ENCODE results near the gene GUSB. TPM values are rescaled to one million over a fixed set of nuclear protein-coding genes. Genes with fewer than 3 reads are reported as not detected.
"Not testable (repeated sequence)": the region's sequence is repeated elsewhere in the genome, so short reads cannot be mapped to it uniquely, and the experiment has no call there.

The GUSB gene
- 10 to 100 TPM in 1 of 2 donors, 1 to 10 TPM in 1; 9.1 to 13.0 TPM for total RNA-seq

DNA sequence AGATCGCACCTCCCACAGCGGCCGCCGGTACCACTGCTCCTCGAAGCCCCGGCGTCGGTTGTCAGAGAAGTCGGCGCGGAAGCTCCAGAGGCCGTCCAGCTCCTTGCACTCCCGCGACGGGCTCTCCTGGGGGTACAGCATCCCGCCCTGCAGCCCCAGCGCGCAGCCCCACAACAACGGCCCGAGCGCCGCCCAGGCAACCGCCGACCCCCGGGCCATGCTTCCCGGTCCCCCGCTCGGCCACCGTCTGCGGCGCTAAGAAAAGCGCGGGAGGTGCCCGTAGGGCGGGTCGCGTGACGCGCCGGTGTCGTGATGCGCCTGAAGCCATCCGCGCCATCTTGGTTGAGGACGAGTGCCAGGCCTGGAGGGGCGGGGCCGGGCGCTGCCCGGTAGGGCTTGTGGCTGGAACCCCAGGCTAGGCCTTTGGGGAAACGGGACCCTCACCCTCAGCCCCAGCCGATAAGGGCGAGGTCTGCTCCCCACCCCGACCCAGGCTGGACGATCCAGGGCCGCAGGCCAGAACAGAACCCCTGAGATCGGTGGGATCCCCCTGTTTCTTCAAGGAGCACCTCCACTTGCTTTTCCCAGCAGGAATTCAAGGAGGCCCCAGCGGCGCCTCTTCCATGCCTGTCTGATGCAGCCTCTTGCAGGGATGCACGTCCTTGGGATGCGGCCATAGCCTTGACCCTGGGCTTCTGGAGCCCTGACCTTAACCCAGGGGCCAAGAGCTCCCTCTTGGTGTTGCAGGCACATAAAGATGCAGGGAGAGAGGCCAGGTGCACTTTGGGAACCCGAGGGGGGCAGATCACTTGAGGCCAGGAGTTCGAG, at the start of gene GUSB:
TSS of gene GUSB (minus strand) at position 249 of the 828 bp plus-strand sequence. CDS start at position 219, 30 bp downstream.
- H3K4me1 ChIP-seq: peaks cover 0 to 26% of the 10 kb centered on the region in 2 donors
- H3K36me3 ChIP-seq: peaks cover 4% of the 10 kb centered on the region
- H3K27me3 ChIP-seq: no peaks in the 10 kb centered on the region
- peak within 1 kb of the TSS; percentile 77 to 85 for H3K4me3 ChIP-seq
- H3K9me3 ChIP-seq: no peaks in the 10 kb centered on the region
- DNase-seq (ENCODE audit: low spot score): peak; percentile 88
- H3K27ac ChIP-seq: peak within 1 kb of the TSS; percentile 75 to 84
- TF ChIP-seq, protein P1, sequence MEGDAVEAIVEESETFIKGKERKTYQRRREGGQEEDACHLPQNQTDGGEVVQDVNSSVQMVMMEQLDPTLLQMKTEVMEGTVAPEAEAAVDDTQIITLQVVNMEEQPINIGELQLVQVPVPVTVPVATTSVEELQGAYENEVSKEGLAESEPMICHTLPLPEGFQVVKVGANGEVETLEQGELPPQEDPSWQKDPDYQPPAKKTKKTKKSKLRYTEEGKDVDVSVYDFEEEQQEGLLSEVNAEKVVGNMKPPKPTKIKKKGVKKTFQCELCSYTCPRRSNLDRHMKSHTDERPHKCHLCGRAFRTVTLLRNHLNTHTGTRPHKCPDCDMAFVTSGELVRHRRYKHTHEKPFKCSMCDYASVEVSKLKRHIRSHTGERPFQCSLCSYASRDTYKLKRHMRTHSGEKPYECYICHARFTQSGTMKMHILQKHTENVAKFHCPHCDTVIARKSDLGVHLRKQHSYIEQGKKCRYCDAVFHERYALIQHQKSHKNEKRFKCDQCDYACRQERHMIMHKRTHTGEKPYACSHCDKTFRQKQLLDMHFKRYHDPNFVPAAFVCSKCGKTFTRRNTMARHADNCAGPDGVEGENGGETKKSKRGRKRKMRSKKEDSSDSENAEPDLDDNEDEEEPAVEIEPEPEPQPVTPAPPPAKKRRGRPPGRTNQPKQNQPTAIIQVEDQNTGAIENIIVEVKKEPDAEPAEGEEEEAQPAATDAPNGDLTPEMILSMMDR (IDR thresholded peaks at IDR 0.05): no peak

- not testable (repeated sequence) for H3K36me3 ChIP-seq; H3K4me3 ChIP-seq; H3K27me3 ChIP-seq; H3K4me1 ChIP-seq; DNase-seq (ENCODE audit: low spot score); H3K9me3 ChIP-seq; H3K27ac ChIP-seq
Measured at GRCh38 chr7:66028342-66028741, 46.3 kb upstream of the GUSB start.

DNA sequence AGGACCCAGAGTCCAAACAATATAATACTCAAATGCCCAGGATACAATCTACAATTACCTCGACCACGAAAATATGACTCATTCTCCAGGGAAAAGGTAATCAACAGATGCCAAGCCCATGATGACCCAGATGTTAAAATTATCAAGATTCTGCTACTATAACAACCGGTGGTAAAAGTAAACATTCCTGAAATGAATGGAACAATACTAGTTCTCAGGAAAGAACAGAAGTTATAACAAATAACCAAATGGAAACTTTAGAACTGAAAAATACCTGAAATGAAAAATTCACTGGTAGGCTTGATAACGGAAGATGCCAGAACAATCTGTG, 34.1 kb upstream of the GUSB start:
- H3K4me3 ChIP-seq: no peak overlapping the region
- H3K27ac ChIP-seq: no peak overlapping the region
- TF ChIP-seq, protein P1 (IDR thresholded peaks at IDR 0.05): no peak
- H3K9me3 ChIP-seq: no peaks in the 10 kb centered on the region
- no peaks in the 10 kb centered on the region for H3K4me1 ChIP-seq
- H3K27me3 ChIP-seq: no peaks in the 10 kb centered on the region
- no peak for DNase-seq (ENCODE audit: low spot score)
- H3K36me3 ChIP-seq: no peaks in the 10 kb centered on the region

GRCh38 chr7:66015440-66016130, 33.6 kb upstream of the GUSB start:
- DNase-seq (ENCODE audit: low spot score): no peak
- TF ChIP-seq, protein P1 (IDR thresholded peaks at IDR 0.05): no peak
- H3K4me3 ChIP-seq: no peak overlapping the region

DNA sequence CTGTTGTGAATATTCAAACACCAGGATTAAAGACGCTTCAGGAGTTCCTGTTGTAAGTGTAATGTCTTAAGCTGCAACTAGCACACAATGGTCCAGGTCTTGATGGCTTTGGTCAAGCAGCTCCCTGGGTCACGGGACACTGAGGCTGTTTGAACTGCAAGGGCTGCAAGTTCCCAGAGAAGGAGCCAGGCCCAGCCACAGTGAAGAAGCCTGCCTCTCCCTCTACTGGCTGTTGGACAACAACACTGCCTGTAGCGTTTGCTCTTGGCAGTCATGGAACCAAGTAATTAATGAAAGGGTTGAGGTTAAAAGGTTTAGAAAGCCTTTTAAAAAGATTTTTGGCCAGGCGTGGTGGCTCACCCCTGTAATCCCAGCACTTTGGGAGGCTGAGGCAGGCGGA, 31.9 kb upstream of the GUSB start:
- DNase-seq (ENCODE audit: low spot score): no peak
- Histone ChIP-seq H3K27ac (no peak overlapping the region), H3K27me3 (no peaks in the 10 kb centered on the region), H3K36me3 (no peaks in the 10 kb centered on the region), H3K9me3 (no peaks in the 10 kb centered on the region), H3K4me3 (no peak overlapping the region), H3K4me1 (no peaks in the 10 kb centered on the region)
- TF ChIP-seq, protein P1 (IDR thresholded peaks at IDR 0.05): peak in 1 of 2 donors; percentile 47

More at GRCh38 chr7:66015440-66016130, 33.6 kb upstream of the GUSB start:
- Histone ChIP-seq H3K27ac (no peak overlapping the region), H3K4me1 (no peaks in the 10 kb centered on the region), H3K9me3 (no peaks in the 10 kb centered on the region), H3K27me3 (no peaks in the 10 kb centered on the region), H3K36me3 (no peaks in the 10 kb centered on the region)

GRCh38 chr7:66007232-66007631, 25.2 kb upstream of the GUSB start:
- Histone ChIP-seq H3K9me3 (no peaks in the 10 kb centered on the region), H3K4me1 (no peaks in the 10 kb centered on the region), H3K27me3 (no peaks in the 10 kb centered on the region), H3K36me3 (no peaks in the 10 kb centered on the region), H3K4me3 (no peak overlapping the region), H3K27ac (no peak overlapping the region)
- no peak for DNase-seq (ENCODE audit: low spot score)
- TF ChIP-seq, protein P1 (IDR thresholded peaks at IDR 0.05): no peak

DNA sequence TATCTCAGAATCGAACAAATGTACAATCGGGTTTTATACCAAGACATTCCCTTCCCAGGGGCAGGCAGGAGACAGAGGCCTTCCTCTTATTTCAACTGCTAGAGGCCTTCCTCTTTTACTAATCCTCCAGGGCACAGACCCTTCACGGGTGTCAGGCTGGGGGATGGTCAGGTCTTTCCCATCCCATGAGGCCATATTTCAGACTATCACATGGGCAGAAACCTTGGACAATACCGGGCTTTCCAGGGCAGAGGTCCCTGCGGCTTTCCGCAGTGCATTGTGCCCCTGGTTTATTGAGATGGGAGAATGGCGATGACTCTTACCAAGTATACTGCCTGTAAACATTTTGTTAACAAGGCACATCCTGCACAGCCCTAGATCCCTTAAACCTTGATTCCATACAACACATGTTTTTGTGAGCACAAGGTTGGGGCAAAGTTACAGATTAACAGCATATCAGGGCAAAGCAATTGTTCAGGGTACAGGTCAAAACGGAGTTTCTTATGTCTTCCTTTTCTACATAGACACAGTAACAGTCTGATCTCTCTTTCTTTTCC, 23.2 kb upstream of the GUSB start:
- H3K27ac ChIP-seq; H3K4me3 ChIP-seq; H3K27me3 ChIP-seq; H3K4me1 ChIP-seq; H3K36me3 ChIP-seq; H3K9me3 ChIP-seq; DNase-seq (ENCODE audit: low spot score): not testable (repeated sequence)

- H3K36me3 ChIP-seq; H3K27ac ChIP-seq; H3K4me3 ChIP-seq; H3K4me1 ChIP-seq; H3K9me3 ChIP-seq; H3K27me3 ChIP-seq; DNase-seq (ENCODE audit: low spot score): not testable (repeated sequence)
Measured at GRCh38 chr7:66000823-66001417, 18.9 kb upstream of the GUSB start.

- not testable (repeated sequence) for H3K27ac ChIP-seq; H3K9me3 ChIP-seq; H3K27me3 ChIP-seq; DNase-seq (ENCODE audit: low spot score); H3K36me3 ChIP-seq; H3K4me3 ChIP-seq; H3K4me1 ChIP-seq
Measured at GRCh38 chr7:65994984-65995383, 13.0 kb upstream of the GUSB start.

All from right atrium auricular region (tissue), 2 donors.